ENCODE measurements around the gene AP1B1.
"Not testable (repeated sequence)": the region's sequence is repeated elsewhere in the genome, so short reads cannot be mapped to it uniquely, and the experiment has no call there.

AP1B1 gene

GRCh38 chr22:29387921-29388758, at the start of gene AP1B1:
TSS of gene AP1B1 (minus strand) at chr22:29388570. CDS start at chr22:29367243, 21,327 bp downstream.
- peak; percentile 98 for DNase-seq

GRCh38 chr22:29435236-29436136, 47.1 kb upstream of the AP1B1 start:
- DNase-seq, result no peak

- DNase-seq, result no peak
Observed at GRCh38 chr22:29434288-29434687, 45.9 kb upstream of the AP1B1 start.

GRCh38 chr22:29433856-29434255, 45.5 kb upstream of the AP1B1 start:
- DNase-seq, result no peak

- DNase-seq, result no peak
Observed at GRCh38 chr22:29431986-29432385, 43.6 kb upstream of the AP1B1 start.

GRCh38 chr22:29427176-29427760, 38.9 kb upstream of the AP1B1 start:
- DNase-seq, result no peak

GRCh38 chr22:29426476-29426875, 38.1 kb upstream of the AP1B1 start:
- DNase-seq, result no peak

- DNase-seq, result not testable (repeated sequence)
Observed at GRCh38 chr22:29418704-29419103, 30.3 kb upstream of the AP1B1 start.

GRCh38 chr22:29414951-29415591, 26.7 kb upstream of the AP1B1 start:
- peak; percentile 47 for DNase-seq

- DNase-seq, result not testable (repeated sequence)
Observed at GRCh38 chr22:29412772-29413171, 24.4 kb upstream of the AP1B1 start.

GRCh38 chr22:29411569-29412211, 23.3 kb upstream of the AP1B1 start:
- DNase-seq, result not testable (repeated sequence)

- DNase-seq, result no peak
Observed at GRCh38 chr22:29408940-29409339, 20.6 kb upstream of the AP1B1 start.

GRCh38 chr22:29401538-29401937, 13.2 kb upstream of the AP1B1 start:
- not testable (repeated sequence) for DNase-seq

GRCh38 chr22:29400576-29400975, 12.2 kb upstream of the AP1B1 start:
- no peak for DNase-seq

- no peak for DNase-seq
Observed at GRCh38 chr22:29397791-29398190, 9.4 kb upstream of the AP1B1 start.

- DNase-seq, result no peak
Observed at GRCh38 chr22:29396126-29396525, 7.8 kb upstream of the AP1B1 start.

GRCh38 chr22:29394931-29395581, 6.7 kb upstream of the AP1B1 start:
- DNase-seq, result peak; percentile 61

- no peak for DNase-seq
Observed at GRCh38 chr22:29393019-29393608, 4.7 kb upstream of the AP1B1 start.

- no peak for DNase-seq
Observed at GRCh38 chr22:29391546-29391945, 3.2 kb upstream of the AP1B1 start.

GRCh38 chr22:29390270-29390669, 1.9 kb upstream of the AP1B1 start:
- DNase-seq, result no peak

- no peak for DNase-seq
Observed at GRCh38 chr22:29388759-29389090, 355 bp upstream of the AP1B1 start.

GRCh38 chr22:29386708-29387107, 1.7 kb downstream of the AP1B1 start:
- no peak for DNase-seq
